Astrocyte (in vitro differentiated cells and primary cell): ENCODE measurements around the gene MGMT. TPM values are rescaled to one million over a fixed set of nuclear protein-coding genes. Genes with fewer than 3 reads are reported as not detected.

Source experiments
- DNase-seq: peaks from one replicate; pipeline ENCODE4 v3.0.0-alpha.2; 2010; ENCODE audit warnings: low read depth
- FAIRE-seq: peaks from 2 replicates; lab custom pipeline; 2011; peaks lifted over from hg19 to GRCh38; lab: Jason Lieb, UNC
- H2AFZ ChIP-seq: 2 replicates; pipeline ENCODE4 v1.6.0; 2012; ENCODE audit warnings: low read depth, low read length, inconsistent platforms
- H3K27ac ChIP-seq: 2 replicates; pipeline ENCODE4 v1.5.1; 2011; ENCODE audit warnings: low read depth, low read length, inconsistent platforms
- H3K27me3 ChIP-seq: 2 replicates; pipeline ENCODE4 v1.6.0; 2011; ENCODE audit warnings: low read length, inconsistent platforms; ENCODE audit not compliant: insufficient read depth
- H3K36me3 ChIP-seq: 2 replicates; pipeline ENCODE4 v1.5.1; 2011; ENCODE audit warnings: low read length, inconsistent platforms; ENCODE audit not compliant: insufficient read depth
- H3K4me1 ChIP-seq: 2 replicates; pipeline ENCODE4 v1.5.1; 2011; ENCODE audit warnings: low read length, inconsistent platforms; ENCODE audit not compliant: insufficient read depth
- H3K4me2 ChIP-seq: 2 replicates; pipeline ENCODE4 v1.6.0; 2012; ENCODE audit warnings: low read length, inconsistent platforms
- H3K4me3 ChIP-seq: 2 replicates; pipeline ENCODE4 v1.5.1; 2011; ENCODE audit warnings: low read depth, mild to moderate bottlenecking, low read length, inconsistent platforms; ENCODE audit not compliant: insufficient read depth
- H3K79me2 ChIP-seq: 2 replicates; pipeline ENCODE4 v1.6.0; 2012; ENCODE audit warnings: mild to moderate bottlenecking, low read length, inconsistent platforms; ENCODE audit not compliant: insufficient read depth
- H3K9ac ChIP-seq: 2 replicates; pipeline ENCODE4 v1.6.0; 2012; ENCODE audit warnings: mild to moderate bottlenecking, low read length, inconsistent platforms
- H3K9me3 ChIP-seq: 2 replicates; pipeline ENCODE4 v1.5.1; 2012; ENCODE audit warnings: low read depth, mild to moderate bottlenecking, low read length, inconsistent platforms; ENCODE audit not compliant: insufficient read depth
- H4K20me1 ChIP-seq: 2 replicates; pipeline ENCODE4 v1.6.0; 2012; ENCODE audit warnings: low read length, inconsistent platforms; ENCODE audit not compliant: insufficient read depth
- H3K27ac Mint-ChIP-seq: one replicate; pipeline ENCODE4 v1.8.0; 2021; ENCODE audit warnings: mild to moderate bottlenecking, mixed read lengths; ENCODE audit not compliant: unreplicated experiment
- H3K27me3 Mint-ChIP-seq: one replicate; pipeline ENCODE4 v1.8.0; 2021; ENCODE audit warnings: low read depth, mixed read lengths; ENCODE audit not compliant: unreplicated experiment
- H3K36me3 Mint-ChIP-seq: one replicate; pipeline ENCODE4 v1.8.0; 2021; ENCODE audit warnings: low read depth, mixed read lengths; ENCODE audit not compliant: unreplicated experiment
- H3K4me1 Mint-ChIP-seq: one replicate; pipeline ENCODE4 v1.8.0; 2021; ENCODE audit warnings: low read depth, mixed read lengths; ENCODE audit not compliant: unreplicated experiment
- H3K4me3 Mint-ChIP-seq: one replicate; pipeline ENCODE4 v1.8.0; 2021; ENCODE audit warnings: mild to moderate bottlenecking, moderate library complexity, mixed read lengths; ENCODE audit not compliant: unreplicated experiment
- H3K9me3 Mint-ChIP-seq: one replicate; pipeline ENCODE4 v1.8.0; 2021; ENCODE audit warnings: mild to moderate bottlenecking, mixed read lengths; ENCODE audit not compliant: unreplicated experiment
- CTCF ChIP-seq: IDR thresholded peaks from 2 replicates; pipeline ENCODE4 v1.5.1; 2011; ENCODE audit warnings: low read depth, mild to moderate bottlenecking, inconsistent platforms, low read length, moderate library complexity; ENCODE audit not compliant: insufficient read depth
- EZH2 ChIP-seq: IDR thresholded peaks from 2 replicates; pipeline ENCODE4 v1.6.1; 2012; ENCODE audit warnings: mild to moderate bottlenecking, low read length, inconsistent platforms; ENCODE audit not compliant: insufficient read depth
- total RNA-seq: library from RNA; stranded (reverse); gene quantifications from 2 replicates; pipeline ENCODE4 v1.2.1, GENCODE V29; 2021

The MGMT gene
- total RNA-seq, 1 donor from 2014 or later, result 9.5 TPM

- Histone ChIP-seq H3K4me2 (no peak overlapping the region), H3K4me1 (no peaks in the 10 kb centered on the region), H3K79me2 (no peaks in the 10 kb centered on the region), H3K9ac (no peak overlapping the region), H3K36me3 (no peaks in the 10 kb centered on the region), H4K20me1 (no peaks in the 10 kb centered on the region), H3K27ac (no peak overlapping the region), H3K4me3 (no peak overlapping the region), H3K27me3 (no peaks in the 10 kb centered on the region), H2AFZ (no peak overlapping the region), H3K9me3 (no peaks in the 10 kb centered on the region)
- Mint-ChIP-seq H3K27me3 (no peaks in the 10 kb centered on the region), H3K9me3 (peaks cover 4% of the 10 kb centered on the region), H3K4me1 (no peaks in the 10 kb centered on the region), H3K4me3 (no peak overlapping the region), H3K36me3 (no peaks in the 10 kb centered on the region), H3K27ac (no peak overlapping the region)
- FAIRE-seq (no peak), DNase-seq (no peak)
- TF ChIP-seq EZH2, result no peak
- TF ChIP-seq CTCF, result no peak
Observed at GRCh38 chr10:129511758-129512157, 44.7 kb downstream of the MGMT start.

GRCh38 chr10:129513312-129513711 lies 46.3 kb downstream of the MGMT start:
- Histone ChIP-seq H3K9me3 (no peaks in the 10 kb centered on the region), H3K27me3 (no peaks in the 10 kb centered on the region), H3K79me2 (no peaks in the 10 kb centered on the region), H3K27ac (no peak overlapping the region), H3K4me2 (no peak overlapping the region), H3K9ac (no peak overlapping the region), H3K4me1 (no peaks in the 10 kb centered on the region), H3K36me3 (no peaks in the 10 kb centered on the region), H4K20me1 (no peaks in the 10 kb centered on the region), H3K4me3 (no peak overlapping the region), H2AFZ (no peak overlapping the region)
- Mint-ChIP-seq H3K27ac (no peak overlapping the region), H3K4me1 (no peaks in the 10 kb centered on the region), H3K27me3 (no peaks in the 10 kb centered on the region), H3K36me3 (no peaks in the 10 kb centered on the region), H3K4me3 (no peak overlapping the region), H3K9me3 (peaks cover 6% of the 10 kb centered on the region)
- FAIRE-seq (no peak), DNase-seq (no peak)
- no peak for TF ChIP-seq EZH2
- TF ChIP-seq CTCF, result no peak

GRCh38 chr10:129514568-129515451 lies 47.8 kb downstream of the MGMT start:
- DNase-seq (no peak), FAIRE-seq (no peak)
- no peak overlapping the region for H3K4me3 ChIP-seq
- no peaks in the 10 kb centered on the region for H4K20me1 ChIP-seq
- Mint-ChIP-seq H3K27me3 (no peaks in the 10 kb centered on the region), H3K9me3 (peaks cover 2% of the 10 kb centered on the region), H3K27ac (no peak overlapping the region), H3K36me3 (peaks cover 2% of the 10 kb centered on the region), H3K4me3 (no peak overlapping the region), H3K4me1 (no peaks in the 10 kb centered on the region)
- H3K27ac ChIP-seq, result no peak overlapping the region
- no peaks in the 10 kb centered on the region for H3K9me3 ChIP-seq
- no peaks in the 10 kb centered on the region for H3K36me3 ChIP-seq
- H3K27me3 ChIP-seq, result no peaks in the 10 kb centered on the region
- no peak overlapping the region for H2AFZ ChIP-seq
- H3K79me2 ChIP-seq, result no peaks in the 10 kb centered on the region
- H3K4me1 ChIP-seq, result no peaks in the 10 kb centered on the region
- TF ChIP-seq EZH2 (no peak), CTCF (no peak)
- no peak overlapping the region for H3K9ac ChIP-seq
- no peak overlapping the region for H3K4me2 ChIP-seq
